ENCODE measurements around the gene RIMS1.

- no peak for TF ChIP-seq EZH2 (IDR thresholded peaks at IDR 0.05; ENCODE audit: borderline replicate concordance, low read length)
- TF ChIP-seq, protein P1, sequence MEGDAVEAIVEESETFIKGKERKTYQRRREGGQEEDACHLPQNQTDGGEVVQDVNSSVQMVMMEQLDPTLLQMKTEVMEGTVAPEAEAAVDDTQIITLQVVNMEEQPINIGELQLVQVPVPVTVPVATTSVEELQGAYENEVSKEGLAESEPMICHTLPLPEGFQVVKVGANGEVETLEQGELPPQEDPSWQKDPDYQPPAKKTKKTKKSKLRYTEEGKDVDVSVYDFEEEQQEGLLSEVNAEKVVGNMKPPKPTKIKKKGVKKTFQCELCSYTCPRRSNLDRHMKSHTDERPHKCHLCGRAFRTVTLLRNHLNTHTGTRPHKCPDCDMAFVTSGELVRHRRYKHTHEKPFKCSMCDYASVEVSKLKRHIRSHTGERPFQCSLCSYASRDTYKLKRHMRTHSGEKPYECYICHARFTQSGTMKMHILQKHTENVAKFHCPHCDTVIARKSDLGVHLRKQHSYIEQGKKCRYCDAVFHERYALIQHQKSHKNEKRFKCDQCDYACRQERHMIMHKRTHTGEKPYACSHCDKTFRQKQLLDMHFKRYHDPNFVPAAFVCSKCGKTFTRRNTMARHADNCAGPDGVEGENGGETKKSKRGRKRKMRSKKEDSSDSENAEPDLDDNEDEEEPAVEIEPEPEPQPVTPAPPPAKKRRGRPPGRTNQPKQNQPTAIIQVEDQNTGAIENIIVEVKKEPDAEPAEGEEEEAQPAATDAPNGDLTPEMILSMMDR (IDR thresholded peaks at IDR 0.05; ENCODE audit: low read length) = no peak; the same call in 1 of the 2 replicates
These were observed 30.9 kb upstream of the RIMS1 start for GRCh38 chr6:71855406-71855805.

Data from OCI-LY1 (cell line).